ENCODE results near the gene ATOX1. TPM values are rescaled to one million over a fixed set of nuclear protein-coding genes. Genes with fewer than 3 reads are reported as not detected.

Gene ATOX1
- total and polyA plus RNA-seq, 2 of the 13 experiments (the other 11 are each of a cell fraction or from before 2014, with no cell fraction given): 62.4 to 124 TPM

DNA sequence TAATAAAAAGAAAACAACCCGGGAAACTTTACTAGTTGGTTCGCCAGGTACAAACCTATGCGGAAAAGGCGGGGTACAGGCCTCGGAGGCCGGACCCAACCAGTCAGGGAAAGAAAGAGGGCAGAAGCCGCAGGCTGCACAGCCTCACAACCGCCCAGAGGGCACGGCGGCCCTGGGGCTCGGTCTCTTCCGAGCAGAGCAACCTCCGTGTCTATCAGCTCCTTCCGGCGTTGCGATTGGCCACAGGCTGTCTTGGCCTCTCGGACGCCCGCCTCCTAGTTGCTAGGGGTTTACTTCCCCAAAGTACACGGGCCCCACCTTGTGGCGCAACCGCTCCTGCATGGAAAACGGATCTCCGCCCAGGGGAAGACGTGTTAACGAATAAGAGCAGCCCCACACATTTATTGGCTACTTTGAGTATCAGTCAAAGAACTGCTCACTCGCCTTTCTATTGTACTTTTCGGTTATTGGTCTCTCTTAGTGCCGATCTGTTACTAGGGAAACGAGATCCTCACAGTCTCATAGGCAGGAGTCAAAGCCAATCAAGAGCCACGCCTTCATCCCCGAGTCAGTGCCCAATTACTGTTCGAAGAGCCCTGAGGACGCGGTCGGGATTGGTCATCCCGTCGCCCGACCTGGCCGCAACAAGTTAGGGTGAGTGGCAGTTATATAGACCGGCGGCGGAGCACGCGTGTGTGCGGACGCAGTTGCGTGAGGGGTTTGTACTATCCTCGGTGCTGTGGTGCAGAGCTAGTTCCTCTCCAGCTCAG is 13.0 kb upstream of the ATOX1 start, which contains the start of gene G3BP1 (continued):
- TF ChIP-seq DR1 (CRISPR knock-in tag; IDR thresholded peaks at IDR 0.05) (peak; percentile 99), AKAP8 (CRISPR knock-in tag; IDR thresholded peaks at IDR 0.05) (no peak; the same call in none of the 2 replicates), ZFY (CRISPR knock-in tag; IDR thresholded peaks at IDR 0.05) (peak; percentile 93), FOXK1 (CRISPR knock-in tag; IDR thresholded peaks at IDR 0.05; ENCODE audit: borderline replicate concordance, low read depth) (peak; percentile 80), ZNF773 (CRISPR knock-in tag; IDR thresholded peaks at IDR 0.05; ENCODE audit: borderline replicate concordance) (peak; percentile 68; the same call in 1 of the 2 replicates), PBX3 (CRISPR knock-in tag; IDR thresholded peaks at IDR 0.05; ENCODE audit: borderline replicate concordance) (peak; percentile 97), KLF12 (CRISPR knock-in tag; IDR thresholded peaks at IDR 0.05; ENCODE audit: borderline replicate concordance) (peak; percentile 90), NFYC (CRISPR knock-in tag; IDR thresholded peaks at IDR 0.05) (peak; percentile 99), FOXP1 (IDR thresholded peaks at IDR 0.05) (no peak), FOXP1 (CRISPR knock-in tag; IDR thresholded peaks at IDR 0.05) (peak; percentile 27; the same call in 1 of the 2 replicates), FOXJ3 (CRISPR knock-in tag; IDR thresholded peaks at IDR 0.05; ENCODE audit: borderline replicate concordance) (peak; percentile 75; the same call in 1 of the 2 replicates), FIP1L1 (IDR thresholded peaks at IDR 0.05; ENCODE audit: borderline replicate concordance, insufficient read depth, low read depth, low read length) (no peak), ZNF567 (CRISPR knock-in tag; IDR thresholded peaks at IDR 0.05; ENCODE audit: borderline replicate concordance) (no peak; the same call in 1 of the 2 replicates), PLSCR1 (CRISPR knock-in tag; IDR thresholded peaks at IDR 0.05; ENCODE audit: borderline replicate concordance) (no peak), ZNF326 (CRISPR knock-in tag; IDR thresholded peaks at IDR 0.05; ENCODE audit: borderline replicate concordance) (no peak), HNRNPLL (IDR thresholded peaks at IDR 0.05; ENCODE audit: low read depth, low read length, poor library complexity, severe bottlenecking) (peak; percentile 82), REL (CRISPR knock-in tag; conservative IDR thresholded peaks at IDR 0.05) (no peak)
- TF ChIP-seq, protein P1, sequence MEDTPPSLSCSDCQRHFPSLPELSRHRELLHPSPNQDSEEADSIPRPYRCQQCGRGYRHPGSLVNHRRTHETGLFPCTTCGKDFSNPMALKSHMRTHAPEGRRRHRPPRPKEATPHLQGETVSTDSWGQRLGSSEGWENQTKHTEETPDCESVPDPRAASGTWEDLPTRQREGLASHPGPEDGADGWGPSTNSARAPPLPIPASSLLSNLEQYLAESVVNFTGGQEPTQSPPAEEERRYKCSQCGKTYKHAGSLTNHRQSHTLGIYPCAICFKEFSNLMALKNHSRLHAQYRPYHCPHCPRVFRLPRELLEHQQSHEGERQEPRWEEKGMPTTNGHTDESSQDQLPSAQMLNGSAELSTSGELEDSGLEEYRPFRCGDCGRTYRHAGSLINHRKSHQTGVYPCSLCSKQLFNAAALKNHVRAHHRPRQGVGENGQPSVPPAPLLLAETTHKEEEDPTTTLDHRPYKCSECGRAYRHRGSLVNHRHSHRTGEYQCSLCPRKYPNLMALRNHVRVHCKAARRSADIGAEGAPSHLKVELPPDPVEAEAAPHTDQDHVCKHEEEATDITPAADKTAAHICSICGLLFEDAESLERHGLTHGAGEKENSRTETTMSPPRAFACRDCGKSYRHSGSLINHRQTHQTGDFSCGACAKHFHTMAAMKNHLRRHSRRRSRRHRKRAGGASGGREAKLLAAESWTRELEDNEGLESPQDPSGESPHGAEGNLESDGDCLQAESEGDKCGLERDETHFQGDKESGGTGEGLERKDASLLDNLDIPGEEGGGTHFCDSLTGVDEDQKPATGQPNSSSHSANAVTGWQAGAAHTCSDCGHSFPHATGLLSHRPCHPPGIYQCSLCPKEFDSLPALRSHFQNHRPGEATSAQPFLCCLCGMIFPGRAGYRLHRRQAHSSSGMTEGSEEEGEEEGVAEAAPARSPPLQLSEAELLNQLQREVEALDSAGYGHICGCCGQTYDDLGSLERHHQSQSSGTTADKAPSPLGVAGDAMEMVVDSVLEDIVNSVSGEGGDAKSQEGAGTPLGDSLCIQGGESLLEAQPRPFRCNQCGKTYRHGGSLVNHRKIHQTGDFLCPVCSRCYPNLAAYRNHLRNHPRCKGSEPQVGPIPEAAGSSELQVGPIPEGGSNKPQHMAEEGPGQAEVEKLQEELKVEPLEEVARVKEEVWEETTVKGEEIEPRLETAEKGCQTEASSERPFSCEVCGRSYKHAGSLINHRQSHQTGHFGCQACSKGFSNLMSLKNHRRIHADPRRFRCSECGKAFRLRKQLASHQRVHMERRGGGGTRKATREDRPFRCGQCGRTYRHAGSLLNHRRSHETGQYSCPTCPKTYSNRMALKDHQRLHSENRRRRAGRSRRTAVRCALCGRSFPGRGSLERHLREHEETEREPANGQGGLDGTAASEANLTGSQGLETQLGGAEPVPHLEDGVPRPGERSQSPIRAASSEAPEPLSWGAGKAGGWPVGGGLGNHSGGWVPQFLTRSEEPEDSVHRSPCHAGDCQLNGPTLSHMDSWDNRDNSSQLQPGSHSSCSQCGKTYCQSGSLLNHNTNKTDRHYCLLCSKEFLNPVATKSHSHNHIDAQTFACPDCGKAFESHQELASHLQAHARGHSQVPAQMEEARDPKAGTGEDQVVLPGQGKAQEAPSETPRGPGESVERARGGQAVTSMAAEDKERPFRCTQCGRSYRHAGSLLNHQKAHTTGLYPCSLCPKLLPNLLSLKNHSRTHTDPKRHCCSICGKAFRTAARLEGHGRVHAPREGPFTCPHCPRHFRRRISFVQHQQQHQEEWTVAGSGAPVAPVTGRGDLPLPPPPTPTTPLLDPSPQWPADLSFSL (CRISPR knock-in tag; IDR thresholded peaks at IDR 0.05): no peak
- TF ChIP-seq, protein P2, sequence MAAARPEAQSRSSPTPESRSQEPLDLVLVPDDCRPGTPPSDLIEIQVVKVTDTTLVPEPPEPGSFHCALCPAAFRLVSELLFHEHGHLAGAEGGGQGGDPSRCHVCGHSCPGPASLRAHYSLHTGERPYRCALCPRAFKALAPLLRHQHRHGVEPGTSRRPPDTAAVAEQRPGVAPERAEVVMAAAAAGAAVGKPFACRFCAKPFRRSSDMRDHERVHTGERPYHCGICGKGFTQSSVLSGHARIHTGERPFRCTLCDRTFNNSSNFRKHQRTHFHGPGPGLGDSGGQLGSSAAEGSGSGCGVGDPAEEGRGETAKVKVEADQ (CRISPR knock-in tag; IDR thresholded peaks at IDR 0.05; ENCODE audit: borderline replicate concordance): 0 out of 2 replicates have a peak, but pooled peaks have one; percentile 22

All from HepG2 (cell line).